Stimulated activated CD8-positive, alpha-beta memory T cell treated with anti-CD3 and anti-CD28 coated beads, Interleukin-12 subunit alpha, Interleukin-12 subunit beta, amount 100 ng/mL, for 4 hours (primary cell): ENCODE measurements around the gene CYTIP.
"Not testable (repeated sequence)": the region's sequence is repeated elsewhere in the genome, so short reads cannot be mapped to it uniquely, and the experiment has no call there.

Experiments used
- DNase-seq: peaks from one replicate; pipeline ENCODE4 v3.0.0-alpha.2; 2020; ENCODE audit warnings: low read depth

The CYTIP gene

GRCh38 chr2:157424374-157424773 is 19.5 kb downstream of the CYTIP start:
- no peak for DNase-seq

- DNase-seq, result no peak
Observed at GRCh38 chr2:157421964-157422363, 21.9 kb downstream of the CYTIP start.

GRCh38 chr2:157421331-157421944 is 22.5 kb downstream of the CYTIP start:
- DNase-seq, result no peak

GRCh38 chr2:157420771-157421323 is 23.0 kb downstream of the CYTIP start:
- no peak for DNase-seq

GRCh38 chr2:157419031-157419575 is 24.8 kb downstream of the CYTIP start:
- no peak for DNase-seq

GRCh38 chr2:157418239-157418641 is 25.6 kb downstream of the CYTIP start:
- DNase-seq, result no peak

- DNase-seq, result no peak
Observed at GRCh38 chr2:157415591-157416101, 28.2 kb downstream of the CYTIP start.

- no peak for DNase-seq
Observed at GRCh38 chr2:157414050-157414449, 29.8 kb downstream of the CYTIP start.

GRCh38 chr2:157413326-157414035 is 30.4 kb downstream of the CYTIP start:
- no peak for DNase-seq

GRCh38 chr2:157411624-157412336 is 32.1 kb downstream of the CYTIP start:
- DNase-seq, result no peak

GRCh38 chr2:157405398-157405797 is 38.5 kb downstream of the CYTIP start:
- DNase-seq, result not testable (repeated sequence)

GRCh38 chr2:157404363-157404762 is 39.5 kb downstream of the CYTIP start:
- DNase-seq, result no peak

- DNase-seq, result not testable (repeated sequence)
Observed at GRCh38 chr2:157402801-157403485, 40.9 kb downstream of the CYTIP start.

- DNase-seq, result no peak
Observed at GRCh38 chr2:157395811-157396210, 48.1 kb downstream of the CYTIP start.

- DNase-seq, result no peak
Observed at GRCh38 chr2:157394928-157395327, 49.0 kb downstream of the CYTIP start.

- DNase-seq, result no peak
Observed at GRCh38 chr2:157393348-157393747, 50.5 kb downstream of the CYTIP start.

GRCh38 chr2:157388827-157389226 is 55.1 kb downstream of the CYTIP start:
- DNase-seq, result no peak

GRCh38 chr2:157386747-157387146 is 57.1 kb downstream of the CYTIP start:
- no peak for DNase-seq

GRCh38 chr2:157386247-157386646 is 57.6 kb downstream of the CYTIP start:
- no peak for DNase-seq

GRCh38 chr2:157377861-157378260 is 66.0 kb downstream of the CYTIP start:
- no peak for DNase-seq

GRCh38 chr2:157376041-157376440 is 67.8 kb downstream of the CYTIP start:
- no peak for DNase-seq

GRCh38 chr2:157375384-157375783 is 68.5 kb downstream of the CYTIP start:
- DNase-seq, result no peak
